Measurements from ENCODE around the gene SNX12. TPM values are rescaled to one million over a fixed set of nuclear protein-coding genes. Genes with fewer than 3 reads are reported as not detected.

Gene SNX12
- polyA plus RNA-seq (2013): 83.7 and 84.0 TPM in 2 replicates

- peak within 1 kb of the TSS; percentile 90 for H4K8ac ChIP-seq (ENCODE audit: low read depth, low read length)
- no peak within 1 kb of the TSS for H3K18ac ChIP-seq (ENCODE audit: low read length)
- no peaks in the 10 kb centered on the region for H3K79me2 ChIP-seq (ENCODE audit: control insufficient read depth, insufficient read depth, low read length, poor library complexity)
- H3K27ac ChIP-seq (ENCODE audit: low read depth, low read length): peak within 1 kb of the TSS; percentile 83
- no peak within 1 kb of the TSS for H2AK5ac ChIP-seq (ENCODE audit: low read length)
- H3K9me3 ChIP-seq (ENCODE audit: insufficient read depth, low read depth, low read length): no peaks in the 10 kb centered on the region
- WGBS (ENCODE audit: extremely low coverage, insufficient coverage, insufficient read length): no CpG with 5 or more reads among the region's 73 CpGs
- H2AFZ ChIP-seq (ENCODE audit: insufficient read depth, low read length, poor library complexity): peak within 1 kb of the TSS; percentile 8
- DNase-seq: peak; percentile 77 to 80
- H4K12ac ChIP-seq (ENCODE audit: low read depth, low read length): peak within 1 kb of the TSS; percentile 38
- H2BK120ac ChIP-seq (ENCODE audit: insufficient read depth, low read length, poor library complexity): peak within 1 kb of the TSS; percentile 21
- H3K79me1 ChIP-seq (ENCODE audit: low read length): peaks cover 6% of the 10 kb centered on the region
- no peaks in the 10 kb centered on the region for H3K36me3 ChIP-seq (ENCODE audit: control insufficient read depth in 1 of 2, insufficient read depth in 2 of 2, low read length in 2 of 2)
- H3K4ac ChIP-seq (ENCODE audit: low read depth, low read length): no peak within 1 kb of the TSS
- no peak within 1 kb of the TSS for H3K23ac ChIP-seq (ENCODE audit: low read length)
- H3K14ac ChIP-seq (ENCODE audit: low read length): peak within 1 kb of the TSS; percentile 77
- peak within 1 kb of the TSS; percentile 94 for H3K4me2 ChIP-seq (ENCODE audit: low read length)
- peak within 1 kb of the TSS; percentile 42 for H2BK5ac ChIP-seq (ENCODE audit: low read depth, low read length, poor library complexity)
- H2BK12ac ChIP-seq (ENCODE audit: low read length): no peak within 1 kb of the TSS
- no peaks in the 10 kb centered on the region for H3K27me3 ChIP-seq (ENCODE audit: insufficient read depth, low read length)
- peak within 1 kb of the TSS; percentile 57 for H4K91ac ChIP-seq (ENCODE audit: low read depth, low read length)
- peak within 1 kb of the TSS; percentile 83 for H3K9ac ChIP-seq (ENCODE audit: low read length)
- peak within 1 kb of the TSS; percentile 84 for H3K4me3 ChIP-seq (ENCODE audit: low read depth, low read length)
- no peaks in the 10 kb centered on the region for H3K4me1 ChIP-seq (ENCODE audit: control insufficient read depth in 1 of 2, insufficient read depth in 2 of 2, low read length in 2 of 2)
Measured at GRCh38 chrX:71068044-71068918, at the start of gene SNX12. Gene SNX12, minus strand, starts transcription at chrX:71068334. Its CDS starts 28 bp downstream, at chrX:71068306.

DNA sequence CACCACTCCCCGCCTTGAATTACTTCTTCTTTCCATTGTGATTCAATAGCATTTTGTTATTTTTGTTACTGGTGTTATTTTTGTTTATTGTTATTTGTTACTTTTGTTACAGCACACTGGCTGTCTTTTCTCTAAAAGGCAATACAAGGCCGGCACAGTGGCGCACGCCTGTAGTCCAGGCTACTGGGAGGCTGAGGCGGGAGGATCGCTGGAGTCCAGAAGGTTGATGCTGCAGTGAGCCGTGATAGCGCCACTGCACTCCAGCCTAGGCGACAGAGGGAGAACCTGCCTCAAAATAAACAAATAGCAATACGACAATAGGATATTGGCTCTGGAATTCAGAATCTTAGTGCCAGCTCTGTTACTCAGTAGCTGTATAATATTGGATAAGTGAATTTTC, 49.2 kb upstream of the SNX12 start:
- Histone ChIP-seq H3K27ac (ENCODE audit: low read depth, low read length) (no peak overlapping the region), H2AFZ (ENCODE audit: insufficient read depth, low read length, poor library complexity) (no peak overlapping the region)
- WGBS (ENCODE audit: extremely low coverage, insufficient coverage, insufficient read length): no CpG with 5 or more reads among the region's 10 CpGs

GRCh38 chrX:71111921-71112431, 43.8 kb upstream of the SNX12 start:
- no CpG with 5 or more reads among the region's 5 CpGs for WGBS (ENCODE audit: extremely low coverage, insufficient coverage, insufficient read length)
- Histone ChIP-seq H4K91ac (ENCODE audit: low read depth, low read length) (no peak overlapping the region), H3K9ac (ENCODE audit: low read length) (no peak overlapping the region), H3K79me1 (ENCODE audit: low read length) (peaks cover 3% of the 10 kb centered on the region), H2BK12ac (ENCODE audit: low read length) (no peak overlapping the region), H3K14ac (ENCODE audit: low read length) (no peak overlapping the region), H3K36me3 (ENCODE audit: control insufficient read depth in 1 of 2, insufficient read depth in 2 of 2, low read length in 2 of 2) (no peaks in the 10 kb centered on the region), H2BK5ac (ENCODE audit: low read depth, low read length, poor library complexity) (no peak overlapping the region), H3K79me2 (ENCODE audit: control insufficient read depth, insufficient read depth, low read length, poor library complexity) (no peaks in the 10 kb centered on the region), H3K4me2 (ENCODE audit: low read length) (no peak overlapping the region), H3K4ac (ENCODE audit: low read depth, low read length) (no peak overlapping the region), H4K8ac (ENCODE audit: low read depth, low read length) (no peak overlapping the region), H3K18ac (ENCODE audit: low read length) (no peak overlapping the region), H3K9me3 (ENCODE audit: insufficient read depth, low read depth, low read length) (no peaks in the 10 kb centered on the region), H3K27ac (ENCODE audit: low read depth, low read length) (no peak overlapping the region), H2BK120ac (ENCODE audit: insufficient read depth, low read length, poor library complexity) (no peak overlapping the region), H2AFZ (ENCODE audit: insufficient read depth, low read length, poor library complexity) (no peak overlapping the region), H3K27me3 (ENCODE audit: insufficient read depth, low read length) (no peaks in the 10 kb centered on the region), H4K12ac (ENCODE audit: low read depth, low read length) (no peak overlapping the region), H3K4me1 (ENCODE audit: control insufficient read depth in 1 of 2, insufficient read depth in 2 of 2, low read length in 2 of 2) (peaks cover 4 to 12% of the 10 kb centered on the region in 2 experiments), H3K23ac (ENCODE audit: low read length) (no peak overlapping the region), H2AK5ac (ENCODE audit: low read length) (no peak overlapping the region), H3K4me3 (ENCODE audit: low read depth, low read length) (no peak overlapping the region)
- DNase-seq: no peak

More for the DNA sequence above, 49.2 kb upstream of the SNX12 start:
- no peak overlapping the region for H2BK5ac ChIP-seq (ENCODE audit: low read depth, low read length, poor library complexity)
- peaks cover 13 to 24% of the 10 kb centered on the region in 2 experiments for H3K36me3 ChIP-seq (ENCODE audit: control insufficient read depth in 1 of 2, insufficient read depth in 2 of 2, low read length in 2 of 2)
- no peak overlapping the region for H2BK120ac ChIP-seq (ENCODE audit: insufficient read depth, low read length, poor library complexity)
- H3K4me3 ChIP-seq (ENCODE audit: low read depth, low read length): no peak overlapping the region
- H2BK12ac ChIP-seq (ENCODE audit: low read length): no peak overlapping the region
- H3K23ac ChIP-seq (ENCODE audit: low read length): no peak overlapping the region
- H3K4ac ChIP-seq (ENCODE audit: low read depth, low read length): no peak overlapping the region
- H3K79me2 ChIP-seq (ENCODE audit: control insufficient read depth, insufficient read depth, low read length, poor library complexity): peaks cover 3% of the 10 kb centered on the region
- peaks cover 5% of the 10 kb centered on the region for H3K79me1 ChIP-seq (ENCODE audit: low read length)
- H4K91ac ChIP-seq (ENCODE audit: low read depth, low read length): peak overlapping the region; percentile 24
- H3K4me2 ChIP-seq (ENCODE audit: low read length): no peak overlapping the region
- no peak overlapping the region for H2AK5ac ChIP-seq (ENCODE audit: low read length)
- peaks cover 2 to 12% of the 10 kb centered on the region in 2 experiments for H3K4me1 ChIP-seq (ENCODE audit: control insufficient read depth in 1 of 2, insufficient read depth in 2 of 2, low read length in 2 of 2)
- H3K27me3 ChIP-seq (ENCODE audit: insufficient read depth, low read length): no peaks in the 10 kb centered on the region
- no peak overlapping the region for H4K8ac ChIP-seq (ENCODE audit: low read depth, low read length)
- H3K18ac ChIP-seq (ENCODE audit: low read length): no peak overlapping the region
- peak overlapping the region; percentile 18 for H3K9ac ChIP-seq (ENCODE audit: low read length)
- no peak for DNase-seq
- H3K14ac ChIP-seq (ENCODE audit: low read length): no peak overlapping the region
- H4K12ac ChIP-seq (ENCODE audit: low read depth, low read length): no peak overlapping the region
- H3K9me3 ChIP-seq (ENCODE audit: insufficient read depth, low read depth, low read length): no peaks in the 10 kb centered on the region

GRCh38 chrX:71111141-71111843, 43.2 kb upstream of the SNX12 start, which contains the start of gene IL2RG:
Gene IL2RG, minus strand, starts transcription at chrX:71111577. Its CDS starts 38 bp downstream, at chrX:71111539.
- H3K36me3 ChIP-seq (ENCODE audit: control insufficient read depth in 1 of 2, insufficient read depth in 2 of 2, low read length in 2 of 2): no peaks in the 10 kb centered on the region
- no peak within 1 kb of the TSS for H4K12ac ChIP-seq (ENCODE audit: low read depth, low read length)
- H2AK5ac ChIP-seq (ENCODE audit: low read length): peak within 1 kb of the TSS; percentile 62
- no peak for DNase-seq
- no peaks in the 10 kb centered on the region for H3K27me3 ChIP-seq (ENCODE audit: insufficient read depth, low read length)
- H3K4ac ChIP-seq (ENCODE audit: low read depth, low read length): no peak within 1 kb of the TSS
- no peak within 1 kb of the TSS for H4K91ac ChIP-seq (ENCODE audit: low read depth, low read length)
- H3K4me3 ChIP-seq (ENCODE audit: low read depth, low read length): no peak within 1 kb of the TSS
- no peak within 1 kb of the TSS for H2BK120ac ChIP-seq (ENCODE audit: insufficient read depth, low read length, poor library complexity)
- no peak within 1 kb of the TSS for H2BK5ac ChIP-seq (ENCODE audit: low read depth, low read length, poor library complexity)
- no peak within 1 kb of the TSS for H2AFZ ChIP-seq (ENCODE audit: insufficient read depth, low read length, poor library complexity)
- H3K4me2 ChIP-seq (ENCODE audit: low read length): no peak within 1 kb of the TSS
- peak within 1 kb of the TSS; percentile 28 for H4K8ac ChIP-seq (ENCODE audit: low read depth, low read length)
- no peaks in the 10 kb centered on the region for H3K9me3 ChIP-seq (ENCODE audit: insufficient read depth, low read depth, low read length)
- peak within 1 kb of the TSS; percentile 64 for H2BK12ac ChIP-seq (ENCODE audit: low read length)
- no CpG with 5 or more reads among the region's 8 CpGs for WGBS (ENCODE audit: extremely low coverage, insufficient coverage, insufficient read length)
- H3K9ac ChIP-seq (ENCODE audit: low read length): no peak within 1 kb of the TSS
- H3K23ac ChIP-seq (ENCODE audit: low read length): no peak within 1 kb of the TSS
- peaks cover 7 to 15% of the 10 kb centered on the region in 2 experiments for H3K4me1 ChIP-seq (ENCODE audit: control insufficient read depth in 1 of 2, insufficient read depth in 2 of 2, low read length in 2 of 2)
- no peak within 1 kb of the TSS for H3K18ac ChIP-seq (ENCODE audit: low read length)
- no peak within 1 kb of the TSS for H3K14ac ChIP-seq (ENCODE audit: low read length)
- no peaks in the 10 kb centered on the region for H3K79me2 ChIP-seq (ENCODE audit: control insufficient read depth, insufficient read depth, low read length, poor library complexity)
- peaks cover 3% of the 10 kb centered on the region for H3K79me1 ChIP-seq (ENCODE audit: low read length)
- no peak within 1 kb of the TSS for H3K27ac ChIP-seq (ENCODE audit: low read depth, low read length)
